UCSD-AML1 (cell line): Measurements from ENCODE around the gene PEDS1.
"Not testable (repeated sequence)": the region's sequence is repeated elsewhere in the genome, so short reads cannot be mapped to it uniquely, and the experiment has no call there.

ENCODE experiments used
- DNase-seq: peaks from one replicate; lab custom pipeline; 2025; ENCODE audit not compliant: unreplicated experiment; lab: John Stamatoyannopoulos, UW

Gene PEDS1

GRCh38 chr20:50115041-50115512, 38.4 kb downstream of the PEDS1 start:
- DNase-seq, result no peak

GRCh38 chr20:50113420-50114224, 39.9 kb downstream of the PEDS1 start:
- no peak for DNase-seq

GRCh38 chr20:50112512-50113419, 40.8 kb downstream of the PEDS1 start, which contains the start of gene UBE2V1:
Gene UBE2V1 (minus strand): TSS chr20:50113150. CDS start chr20:50113128, 22 bp downstream.
- peak; percentile 93 for DNase-seq

- no peak for DNase-seq
Observed at GRCh38 chr20:50111829-50112495, 41.6 kb downstream of the PEDS1 start.

- no peak for DNase-seq
Observed at GRCh38 chr20:50111120-50111828, 42.2 kb downstream of the PEDS1 start.

- DNase-seq, result peak; percentile 75
Observed at GRCh38 chr20:50110141-50111047, 43.1 kb downstream of the PEDS1 start.

GRCh38 chr20:50108556-50109235, 44.8 kb downstream of the PEDS1 start:
- DNase-seq, result no peak

- DNase-seq, result no peak
Observed at GRCh38 chr20:50107796-50108331, 45.7 kb downstream of the PEDS1 start.

- no peak for DNase-seq
Observed at GRCh38 chr20:50107086-50107660, 46.4 kb downstream of the PEDS1 start.

GRCh38 chr20:50106669-50107068, 46.9 kb downstream of the PEDS1 start:
- not testable (repeated sequence) for DNase-seq
